Loucy (cell line): ENCODE results near the gene GALNT9.

Experiments
- EZH2phosphoT487 ChIP-seq: fragments of 200-600 bp; IDR thresholded peaks from 2 replicates; pipeline ENCODE4 v1.6.1; 2018; ENCODE audit warnings: antibody characterized with exemption, mild to moderate bottlenecking, moderate library complexity, borderline replicate concordance
- TF ChIP-seq, protein P1 (sequence below): fragments of 200-600 bp; sonication (generic); conservative IDR thresholded peaks from 2 replicates; pipeline ENCODE4 v1.5.1; 2014; ENCODE audit warnings: mild to moderate bottlenecking, antibody characterized with exemption, low read length

DNA sequence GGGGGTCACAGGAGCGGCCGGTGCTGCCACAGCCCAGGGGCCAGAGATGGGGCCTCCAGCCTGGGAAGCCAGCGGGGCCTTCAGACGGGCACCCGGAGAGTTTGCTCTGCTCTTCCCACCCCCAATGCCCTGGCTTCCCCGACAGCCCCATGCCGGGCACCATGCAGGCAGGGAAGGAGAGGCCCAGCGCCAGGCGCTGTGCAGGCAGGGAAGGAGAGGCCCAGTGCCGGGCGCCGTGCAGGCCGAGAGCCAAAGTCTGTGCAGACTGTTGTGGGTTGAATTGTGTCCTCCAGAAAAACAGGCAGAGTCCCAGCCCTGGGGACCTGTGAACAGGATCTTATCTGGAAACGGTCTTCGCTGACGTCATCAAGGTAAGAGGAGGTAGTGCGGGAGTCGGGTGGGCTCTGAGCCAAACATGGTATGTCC is 34.3 kb downstream of the GALNT9 start:
- TF ChIP-seq, protein P1, sequence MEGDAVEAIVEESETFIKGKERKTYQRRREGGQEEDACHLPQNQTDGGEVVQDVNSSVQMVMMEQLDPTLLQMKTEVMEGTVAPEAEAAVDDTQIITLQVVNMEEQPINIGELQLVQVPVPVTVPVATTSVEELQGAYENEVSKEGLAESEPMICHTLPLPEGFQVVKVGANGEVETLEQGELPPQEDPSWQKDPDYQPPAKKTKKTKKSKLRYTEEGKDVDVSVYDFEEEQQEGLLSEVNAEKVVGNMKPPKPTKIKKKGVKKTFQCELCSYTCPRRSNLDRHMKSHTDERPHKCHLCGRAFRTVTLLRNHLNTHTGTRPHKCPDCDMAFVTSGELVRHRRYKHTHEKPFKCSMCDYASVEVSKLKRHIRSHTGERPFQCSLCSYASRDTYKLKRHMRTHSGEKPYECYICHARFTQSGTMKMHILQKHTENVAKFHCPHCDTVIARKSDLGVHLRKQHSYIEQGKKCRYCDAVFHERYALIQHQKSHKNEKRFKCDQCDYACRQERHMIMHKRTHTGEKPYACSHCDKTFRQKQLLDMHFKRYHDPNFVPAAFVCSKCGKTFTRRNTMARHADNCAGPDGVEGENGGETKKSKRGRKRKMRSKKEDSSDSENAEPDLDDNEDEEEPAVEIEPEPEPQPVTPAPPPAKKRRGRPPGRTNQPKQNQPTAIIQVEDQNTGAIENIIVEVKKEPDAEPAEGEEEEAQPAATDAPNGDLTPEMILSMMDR: no peak
- TF ChIP-seq EZH2phosphoT487: no peak
